WTC11 (cell line): ENCODE measurements around the gene PRR18. TPM values are rescaled to one million over a fixed set of nuclear protein-coding genes. Genes with fewer than 3 reads are reported as not detected.

ENCODE experiments used
- ATAC-seq: fragments of 200-7000 bp; cut with Tn5 transposase; 2 replicates; pipeline ENCODE4 v1.10.0; 2021; ENCODE audit warnings: mild to moderate bottlenecking, moderate library complexity
- CTCF ChIA-PET: fragments of 300-600 bp; sonication (Branson Sonifier 250); formaldehyde crosslinking; loops from one replicate; lab custom pipeline; 2021; ENCODE audit warnings: antibody characterized with exemption; lab: Charles Lee
- POLR2A ChIA-PET: fragments of 350-600 bp; sonication (Branson Sonifier 250); formaldehyde crosslinking; loops from one replicate; lab custom pipeline; 2021; ENCODE audit warnings: antibody characterized with exemption; lab: Charles Lee
- DNase-seq: peaks from one replicate; pipeline ENCODE4 v3.0.0; 2021; ENCODE audit warnings: low spot score
- H3K27ac Mint-ChIP-seq: 2 replicates; pipeline ENCODE4 v1.8.0; 2021; ENCODE audit warnings: mixed read lengths
- H3K27me3 Mint-ChIP-seq: 2 replicates; pipeline ENCODE4 v1.8.0; 2021; ENCODE audit warnings: low read depth, mild to moderate bottlenecking, moderate library complexity, mixed read lengths
- H3K36me3 Mint-ChIP-seq: 2 replicates; pipeline ENCODE4 v1.8.0; 2021; ENCODE audit warnings: mixed read lengths
- H3K4me1 Mint-ChIP-seq: 2 replicates; pipeline ENCODE4 v1.8.0; 2022; ENCODE audit warnings: mixed read lengths
- H3K4me3 Mint-ChIP-seq: 2 replicates; pipeline ENCODE4 v1.8.0; 2021; ENCODE audit warnings: mild to moderate bottlenecking, moderate library complexity, mixed read lengths
- H3K9me3 Mint-ChIP-seq: 2 replicates; pipeline ENCODE4 v1.8.0; 2021; ENCODE audit warnings: mixed read lengths
- ATF6 ChIP-seq: sonication (generic); formaldehyde crosslinking; IDR thresholded peaks from 2 replicates; pipeline ENCODE4 v1.8.1; 2023; ENCODE audit warnings: mild to moderate bottlenecking, missing genetic modification reagents
- CTCF ChIP-seq: fragments of 200-600 bp; IDR thresholded peaks from 2 replicates; pipeline ENCODE4 v1.8.0; 2022; ENCODE audit warnings: antibody characterized with exemption
- GABPB1 ChIP-seq: sonication (generic); formaldehyde crosslinking; IDR thresholded peaks from 2 replicates; pipeline ENCODE4 v1.8.1; 2023; ENCODE audit warnings: mild to moderate bottlenecking, missing genetic modification reagents
- GTF2I ChIP-seq: fragments of 250-450 bp; sonication (Bioruptor Pico); conservative IDR thresholded peaks from 2 replicates; pipeline ENCODE4 v1.4.0; 2021; ENCODE audit warnings: mild to moderate bottlenecking
- MYBL2 ChIP-seq: sonication (generic); formaldehyde crosslinking; IDR thresholded peaks from 2 replicates; pipeline ENCODE4 v1.8.1; 2023; ENCODE audit warnings: mild to moderate bottlenecking, moderate library complexity, missing genetic modification reagents
- NR2C2 ChIP-seq: sonication (generic); formaldehyde crosslinking; IDR thresholded peaks from 2 replicates; pipeline ENCODE4 v1.8.0; 2022; ENCODE audit warnings: mild to moderate bottlenecking, missing genetic modification reagents
- SMAD4 ChIP-seq: sonication (generic); formaldehyde crosslinking; IDR thresholded peaks from 2 replicates; pipeline ENCODE4 v1.8.0; 2022; ENCODE audit warnings: mild to moderate bottlenecking, missing genetic modification reagents
- TEAD4 ChIP-seq: sonication (generic); formaldehyde crosslinking; IDR thresholded peaks from 2 replicates; pipeline ENCODE4 v1.8.0; 2022; ENCODE audit warnings: mild to moderate bottlenecking, missing genetic modification reagents
- TP53 ChIP-seq: sonication (generic); formaldehyde crosslinking; IDR thresholded peaks from 2 replicates; pipeline ENCODE4 v1.8.1; 2023; ENCODE audit warnings: mild to moderate bottlenecking, missing genetic modification reagents
- USF1 ChIP-seq: sonication (generic); formaldehyde crosslinking; IDR thresholded peaks from 2 replicates; pipeline ENCODE4 v1.8.0; 2022; ENCODE audit warnings: mild to moderate bottlenecking, missing genetic modification reagents
- ZNF219 ChIP-seq: sonication (generic); formaldehyde crosslinking; IDR thresholded peaks from 2 replicates; pipeline ENCODE4 v1.8.0; 2023; ENCODE audit warnings: missing genetic modification reagents, mild to moderate bottlenecking, borderline replicate concordance
- ZNF232 ChIP-seq: sonication (generic); formaldehyde crosslinking; IDR thresholded peaks from 2 replicates; pipeline ENCODE4 v1.8.0; 2022; ENCODE audit warnings: mild to moderate bottlenecking, missing genetic modification reagents
- ZNF512 ChIP-seq: sonication (generic); formaldehyde crosslinking; IDR thresholded peaks from 2 replicates; pipeline ENCODE4 v1.8.1; 2022; ENCODE audit warnings: missing genetic modification reagents, borderline replicate concordance
- total RNA-seq: library from RNA; stranded (reverse); gene quantifications from 3 replicates; pipeline ENCODE4 v1.2.3, GENCODE V29; 2021
- TF ChIP-seq, protein P1 (sequence below): fragments of 250-450 bp; sonication (Bioruptor Pico); IDR thresholded peaks from 2 replicates; pipeline ENCODE4 v1.9.0; 2021; ENCODE audit warnings: mild to moderate bottlenecking
- TF ChIP-seq, protein P2 (sequence below): sonication (generic); formaldehyde crosslinking; IDR thresholded peaks from 2 replicates; pipeline ENCODE4 v1.8.0; 2022; ENCODE audit warnings: mild to moderate bottlenecking, missing genetic modification reagents
- TF ChIP-seq, protein P3 (sequence below): sonication (generic); formaldehyde crosslinking; IDR thresholded peaks from 2 replicates; pipeline ENCODE4 v1.8.0; 2023; ENCODE audit warnings: missing genetic modification reagents
- TF ChIP-seq, protein P4 (sequence below): sonication (generic); formaldehyde crosslinking; IDR thresholded peaks from 2 replicates; pipeline ENCODE4 v1.8.0; 2023; ENCODE audit warnings: mild to moderate bottlenecking, missing genetic modification reagents
- TF ChIP-seq, protein P5 (sequence below): fragments of 250-450 bp; sonication (Bioruptor Pico); IDR thresholded peaks from 2 replicates; pipeline ENCODE4 v1.9.0; 2021; ENCODE audit warnings: moderate library complexity, mild to moderate bottlenecking, inconsistent platforms, borderline replicate concordance
- TF ChIP-seq, protein P6 (sequence below): sonication (generic); formaldehyde crosslinking; conservative IDR thresholded peaks from 2 replicates; pipeline ENCODE4 v1.8.1; 2023; ENCODE audit warnings: mild to moderate bottlenecking, low read depth, missing genetic modification reagents, moderate library complexity

Gene PRR18
- total RNA-seq, 1 experiment from 2014 or later = 0.52 TPM

DNA sequence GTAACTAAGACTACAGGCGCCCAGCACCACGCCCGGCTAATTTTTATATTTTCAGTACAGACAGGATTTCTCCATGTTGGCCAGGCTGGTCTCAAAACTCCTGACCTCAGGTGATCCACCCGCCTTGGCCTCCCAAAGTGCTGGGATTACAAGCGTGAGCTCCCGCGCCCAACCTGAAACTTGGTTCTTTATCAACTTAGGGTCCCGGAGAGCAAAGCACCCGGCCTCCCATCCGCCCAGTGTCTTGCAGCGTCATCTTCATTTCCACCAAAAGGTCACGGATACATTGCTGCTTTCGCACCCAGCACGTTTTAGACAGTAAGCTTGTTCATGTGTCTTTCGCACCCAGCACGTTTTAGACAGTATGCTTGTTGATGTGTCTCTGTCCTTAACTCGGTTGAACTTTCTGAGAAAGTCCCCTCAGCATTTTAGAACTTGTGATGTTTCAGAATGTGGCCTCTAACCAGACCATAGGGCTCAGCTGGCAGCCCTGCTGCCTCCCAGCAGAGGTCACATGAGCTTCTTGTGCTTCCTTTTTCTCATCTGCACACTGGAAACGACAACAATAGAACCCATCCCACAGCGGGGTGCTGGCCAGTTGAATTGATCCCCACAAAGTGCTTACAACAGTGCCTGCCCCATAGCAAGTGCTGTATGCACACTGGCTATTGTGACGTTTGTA is 48.8 kb downstream of the PRR18 start (continued):
- TF ChIP-seq, protein P1, sequence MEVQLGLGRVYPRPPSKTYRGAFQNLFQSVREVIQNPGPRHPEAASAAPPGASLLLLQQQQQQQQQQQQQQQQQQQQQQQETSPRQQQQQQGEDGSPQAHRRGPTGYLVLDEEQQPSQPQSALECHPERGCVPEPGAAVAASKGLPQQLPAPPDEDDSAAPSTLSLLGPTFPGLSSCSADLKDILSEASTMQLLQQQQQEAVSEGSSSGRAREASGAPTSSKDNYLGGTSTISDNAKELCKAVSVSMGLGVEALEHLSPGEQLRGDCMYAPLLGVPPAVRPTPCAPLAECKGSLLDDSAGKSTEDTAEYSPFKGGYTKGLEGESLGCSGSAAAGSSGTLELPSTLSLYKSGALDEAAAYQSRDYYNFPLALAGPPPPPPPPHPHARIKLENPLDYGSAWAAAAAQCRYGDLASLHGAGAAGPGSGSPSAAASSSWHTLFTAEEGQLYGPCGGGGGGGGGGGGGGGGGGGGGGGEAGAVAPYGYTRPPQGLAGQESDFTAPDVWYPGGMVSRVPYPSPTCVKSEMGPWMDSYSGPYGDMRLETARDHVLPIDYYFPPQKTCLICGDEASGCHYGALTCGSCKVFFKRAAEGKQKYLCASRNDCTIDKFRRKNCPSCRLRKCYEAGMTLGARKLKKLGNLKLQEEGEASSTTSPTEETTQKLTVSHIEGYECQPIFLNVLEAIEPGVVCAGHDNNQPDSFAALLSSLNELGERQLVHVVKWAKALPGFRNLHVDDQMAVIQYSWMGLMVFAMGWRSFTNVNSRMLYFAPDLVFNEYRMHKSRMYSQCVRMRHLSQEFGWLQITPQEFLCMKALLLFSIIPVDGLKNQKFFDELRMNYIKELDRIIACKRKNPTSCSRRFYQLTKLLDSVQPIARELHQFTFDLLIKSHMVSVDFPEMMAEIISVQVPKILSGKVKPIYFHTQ (CRISPR knock-in tag) = no peak
- TF ChIP-seq GTF2I (no peak), TEAD4 (CRISPR knock-in tag) (no peak)
- TF ChIP-seq, protein P2, sequence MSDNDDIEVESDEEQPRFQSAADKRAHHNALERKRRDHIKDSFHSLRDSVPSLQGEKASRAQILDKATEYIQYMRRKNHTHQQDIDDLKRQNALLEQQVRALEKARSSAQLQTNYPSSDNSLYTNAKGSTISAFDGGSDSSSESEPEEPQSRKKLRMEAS = no peak
- TF ChIP-seq, protein P3, sequence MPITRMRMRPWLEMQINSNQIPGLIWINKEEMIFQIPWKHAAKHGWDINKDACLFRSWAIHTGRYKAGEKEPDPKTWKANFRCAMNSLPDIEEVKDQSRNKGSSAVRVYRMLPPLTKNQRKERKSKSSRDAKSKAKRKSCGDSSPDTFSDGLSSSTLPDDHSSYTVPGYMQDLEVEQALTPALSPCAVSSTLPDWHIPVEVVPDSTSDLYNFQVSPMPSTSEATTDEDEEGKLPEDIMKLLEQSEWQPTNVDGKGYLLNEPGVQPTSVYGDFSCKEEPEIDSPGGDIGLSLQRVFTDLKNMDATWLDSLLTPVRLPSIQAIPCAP (CRISPR knock-in tag) = no peak
- TF ChIP-seq, protein P4, sequence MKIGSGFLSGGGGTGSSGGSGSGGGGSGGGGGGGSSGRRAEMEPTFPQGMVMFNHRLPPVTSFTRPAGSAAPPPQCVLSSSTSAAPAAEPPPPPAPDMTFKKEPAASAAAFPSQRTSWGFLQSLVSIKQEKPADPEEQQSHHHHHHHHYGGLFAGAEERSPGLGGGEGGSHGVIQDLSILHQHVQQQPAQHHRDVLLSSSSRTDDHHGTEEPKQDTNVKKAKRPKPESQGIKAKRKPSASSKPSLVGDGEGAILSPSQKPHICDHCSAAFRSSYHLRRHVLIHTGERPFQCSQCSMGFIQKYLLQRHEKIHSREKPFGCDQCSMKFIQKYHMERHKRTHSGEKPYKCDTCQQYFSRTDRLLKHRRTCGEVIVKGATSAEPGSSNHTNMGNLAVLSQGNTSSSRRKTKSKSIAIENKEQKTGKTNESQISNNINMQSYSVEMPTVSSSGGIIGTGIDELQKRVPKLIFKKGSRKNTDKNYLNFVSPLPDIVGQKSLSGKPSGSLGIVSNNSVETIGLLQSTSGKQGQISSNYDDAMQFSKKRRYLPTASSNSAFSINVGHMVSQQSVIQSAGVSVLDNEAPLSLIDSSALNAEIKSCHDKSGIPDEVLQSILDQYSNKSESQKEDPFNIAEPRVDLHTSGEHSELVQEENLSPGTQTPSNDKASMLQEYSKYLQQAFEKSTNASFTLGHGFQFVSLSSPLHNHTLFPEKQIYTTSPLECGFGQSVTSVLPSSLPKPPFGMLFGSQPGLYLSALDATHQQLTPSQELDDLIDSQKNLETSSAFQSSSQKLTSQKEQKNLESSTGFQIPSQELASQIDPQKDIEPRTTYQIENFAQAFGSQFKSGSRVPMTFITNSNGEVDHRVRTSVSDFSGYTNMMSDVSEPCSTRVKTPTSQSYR (CRISPR knock-in tag) = no peak

DNA sequence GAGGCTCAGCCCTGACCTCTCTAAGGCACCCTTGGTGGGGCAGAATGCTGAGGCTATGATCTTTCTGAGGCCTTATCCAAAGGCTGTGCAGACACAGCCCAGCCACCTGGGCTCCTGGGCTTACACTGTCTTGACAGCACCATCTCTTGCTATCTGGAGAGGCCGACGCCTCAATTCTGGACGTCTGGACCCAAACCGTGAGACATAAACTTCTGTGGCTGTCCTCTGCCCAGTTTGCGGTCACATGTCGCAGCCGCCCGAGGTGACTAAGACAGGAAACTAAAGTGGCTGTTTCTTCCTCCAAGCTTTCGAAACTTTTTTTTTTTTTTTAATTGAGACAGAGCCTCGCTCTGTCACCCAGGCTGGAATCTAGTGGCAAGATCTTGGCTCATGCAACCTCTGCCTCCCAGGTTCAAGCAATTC is 49.3 kb downstream of the PRR18 start:
- Mint-ChIP-seq H3K9me3 (no peaks in the 10 kb centered on the region), H3K27me3 (peaks cover 71% of the 10 kb centered on the region), H3K4me1 (peaks cover 16% of the 10 kb centered on the region), H3K4me3 (no peak overlapping the region), H3K27ac (no peak overlapping the region), H3K36me3 (no peaks in the 10 kb centered on the region)
- POLR2A ChIA-PET = no interaction called here
- ATAC-seq (no peak), DNase-seq (no peak)
- CTCF ChIA-PET = interaction anchor here (0.7 kb wide), 1 partner anchor 15 kb away, joined by 3 read pairs; no protein-coding TSS in a partner anchor
- TF ChIP-seq ZNF232 (CRISPR knock-in tag) (no peak), ATF6 (CRISPR knock-in tag) (no peak), SMAD4 (CRISPR knock-in tag) (no peak), USF1 (CRISPR knock-in tag) (no peak), NR2C2 (CRISPR knock-in tag) (no peak), TP53 (CRISPR knock-in tag) (no peak), CTCF (no peak), ZNF512 (CRISPR knock-in tag) (no peak), ZNF219 (CRISPR knock-in tag) (no peak), MYBL2 (CRISPR knock-in tag) (no peak), GABPB1 (no peak)
- TF ChIP-seq, protein P5, sequence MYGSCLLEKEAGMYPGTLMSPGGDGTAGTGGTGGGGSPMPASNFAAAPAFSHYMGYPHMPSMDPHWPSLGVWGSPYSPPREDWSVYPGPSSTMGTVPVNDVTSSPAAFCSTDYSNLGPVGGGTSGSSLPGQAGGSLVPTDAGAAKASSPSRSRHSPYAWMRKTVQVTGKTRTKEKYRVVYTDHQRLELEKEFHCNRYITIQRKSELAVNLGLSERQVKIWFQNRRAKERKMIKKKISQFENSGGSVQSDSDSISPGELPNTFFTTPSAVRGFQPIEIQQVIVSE (CRISPR knock-in tag) = no peak
- TF ChIP-seq, protein P6, sequence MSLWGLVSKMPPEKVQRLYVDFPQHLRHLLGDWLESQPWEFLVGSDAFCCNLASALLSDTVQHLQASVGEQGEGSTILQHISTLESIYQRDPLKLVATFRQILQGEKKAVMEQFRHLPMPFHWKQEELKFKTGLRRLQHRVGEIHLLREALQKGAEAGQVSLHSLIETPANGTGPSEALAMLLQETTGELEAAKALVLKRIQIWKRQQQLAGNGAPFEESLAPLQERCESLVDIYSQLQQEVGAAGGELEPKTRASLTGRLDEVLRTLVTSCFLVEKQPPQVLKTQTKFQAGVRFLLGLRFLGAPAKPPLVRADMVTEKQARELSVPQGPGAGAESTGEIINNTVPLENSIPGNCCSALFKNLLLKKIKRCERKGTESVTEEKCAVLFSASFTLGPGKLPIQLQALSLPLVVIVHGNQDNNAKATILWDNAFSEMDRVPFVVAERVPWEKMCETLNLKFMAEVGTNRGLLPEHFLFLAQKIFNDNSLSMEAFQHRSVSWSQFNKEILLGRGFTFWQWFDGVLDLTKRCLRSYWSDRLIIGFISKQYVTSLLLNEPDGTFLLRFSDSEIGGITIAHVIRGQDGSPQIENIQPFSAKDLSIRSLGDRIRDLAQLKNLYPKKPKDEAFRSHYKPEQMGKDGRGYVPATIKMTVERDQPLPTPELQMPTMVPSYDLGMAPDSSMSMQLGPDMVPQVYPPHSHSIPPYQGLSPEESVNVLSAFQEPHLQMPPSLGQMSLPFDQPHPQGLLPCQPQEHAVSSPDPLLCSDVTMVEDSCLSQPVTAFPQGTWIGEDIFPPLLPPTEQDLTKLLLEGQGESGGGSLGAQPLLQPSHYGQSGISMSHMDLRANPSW (CRISPR knock-in tag) = no peak
